ENCODE measurements around the gene MB.
"Not testable (repeated sequence)": the region's sequence is repeated elsewhere in the genome, so short reads cannot be mapped to it uniquely, and the experiment has no call there.

MB gene

DNA sequence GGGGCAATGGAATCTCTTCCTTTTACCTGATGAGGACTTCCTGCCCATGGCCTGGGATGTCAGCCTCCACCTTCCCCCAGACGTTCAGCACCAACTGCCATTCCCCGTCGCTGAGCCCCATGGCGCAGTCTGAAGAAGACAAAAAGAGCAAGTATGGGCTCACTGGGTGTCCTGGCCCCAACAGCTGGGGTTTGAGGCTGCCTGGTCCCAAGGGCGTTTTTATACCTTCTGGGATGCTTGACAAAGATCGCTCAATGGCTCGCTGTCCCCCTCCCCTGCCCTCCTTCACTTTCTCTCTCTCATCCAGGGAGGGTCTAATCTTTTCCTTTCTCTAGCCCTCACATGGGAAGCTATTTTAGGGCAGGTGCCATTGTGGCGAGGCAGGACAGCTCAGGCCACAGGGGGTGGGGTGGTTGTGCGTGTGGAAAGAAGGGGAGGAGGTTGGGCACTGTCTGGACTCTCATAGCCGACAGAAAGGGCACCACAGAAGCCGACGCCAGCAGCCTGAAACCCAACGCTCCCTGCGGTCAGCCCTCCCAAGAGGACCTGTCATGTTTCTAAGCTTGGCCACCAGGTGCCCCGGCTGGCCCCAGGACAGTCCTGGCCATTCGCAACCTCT lies at the start of gene MB:
Gene MB (minus strand): TSS at position 193 of the 619 bp plus-strand sequence. CDS start 72 bp downstream, at position 121.
- no peak for DNase-seq

DNA sequence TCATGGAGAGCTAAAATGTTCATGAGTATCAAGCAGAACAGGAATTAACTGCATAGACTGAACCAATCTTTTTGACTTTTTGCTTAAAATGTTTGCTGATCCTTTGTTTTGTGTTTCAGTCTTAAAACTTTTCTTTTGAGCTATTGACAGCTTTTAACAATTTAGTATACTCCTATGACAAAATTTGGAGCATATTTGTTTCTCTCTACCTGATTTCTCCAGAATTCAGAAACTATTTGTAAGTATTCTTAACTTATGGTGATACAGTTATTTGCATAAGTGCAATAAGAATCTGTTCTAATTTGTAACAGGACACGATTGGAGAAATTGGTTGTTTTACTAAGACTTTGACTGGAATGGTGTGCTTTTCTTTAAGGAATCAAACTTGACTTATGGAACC lies 49.6 kb upstream of the MB start:
- not testable (repeated sequence) for DNase-seq

DNA sequence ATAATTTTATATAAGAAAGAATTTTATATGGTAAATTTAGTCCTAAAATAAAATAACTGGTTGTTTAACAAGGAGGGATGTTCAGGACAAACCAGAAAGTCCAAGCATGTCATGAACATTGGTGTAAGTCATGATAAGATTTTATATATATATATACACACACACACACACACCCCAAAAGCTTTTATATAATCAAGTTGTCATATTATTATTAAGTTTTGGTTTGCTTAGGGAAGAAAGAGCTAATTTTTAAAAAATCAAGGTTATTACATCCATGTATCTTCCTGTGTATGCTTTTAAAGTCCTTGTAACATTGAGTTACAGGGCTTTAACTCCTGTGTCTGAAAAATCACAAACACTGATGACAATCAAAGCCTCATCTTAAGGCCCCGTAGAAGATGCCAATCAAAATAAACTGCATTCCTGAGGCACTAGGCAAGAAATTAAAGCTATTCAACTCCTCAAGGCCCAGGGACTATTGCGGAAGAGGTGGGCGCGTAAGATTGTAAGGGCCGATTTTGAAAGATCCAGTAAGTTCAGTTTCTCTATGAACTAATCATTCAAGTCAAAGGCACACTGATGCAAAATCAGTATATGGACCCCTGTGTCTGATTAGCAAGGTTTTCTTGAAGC lies 47.9 kb upstream of the MB start:
- DNase-seq = no peak

DNA sequence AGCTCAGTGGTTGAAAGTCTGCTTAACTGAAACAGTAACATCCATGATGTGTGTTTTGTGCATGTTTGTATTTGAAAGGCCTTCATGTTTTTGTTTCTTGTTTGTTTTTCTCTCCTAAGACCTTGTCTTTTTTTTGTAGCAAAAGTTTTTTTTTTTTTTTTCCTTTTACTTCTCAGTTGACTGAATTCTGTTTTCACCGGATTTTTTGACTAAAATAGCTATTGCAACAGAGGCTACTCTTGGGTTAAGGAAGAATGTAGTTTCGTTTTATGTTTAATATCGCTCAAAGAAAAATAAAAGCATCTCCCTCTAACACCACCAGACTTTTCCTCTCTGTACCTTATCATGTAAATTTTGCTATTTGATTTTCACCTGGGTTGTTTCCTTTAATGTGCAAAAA lies 46.2 kb upstream of the MB start:
- DNase-seq = no peak

DNA sequence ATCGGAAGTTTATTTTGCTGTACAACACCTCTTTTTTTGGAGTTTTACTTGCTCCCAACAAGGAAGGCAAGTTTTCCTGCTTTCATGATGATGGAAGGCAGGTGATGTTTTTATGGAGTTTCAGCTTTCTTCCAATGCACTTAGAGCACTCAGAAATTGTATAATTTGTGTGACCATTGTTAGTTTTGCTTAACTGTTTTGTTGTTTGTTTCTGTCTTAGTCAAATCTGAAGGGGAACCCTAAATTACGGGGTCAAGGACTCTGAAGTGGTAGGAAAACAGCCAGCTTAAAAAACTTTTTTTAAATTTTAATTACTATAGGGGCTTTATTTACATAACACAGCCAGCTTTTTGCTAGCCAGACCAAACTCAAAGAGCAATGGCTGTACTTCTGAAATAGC lies 45.8 kb upstream of the MB start:
- DNase-seq = no peak

DNA sequence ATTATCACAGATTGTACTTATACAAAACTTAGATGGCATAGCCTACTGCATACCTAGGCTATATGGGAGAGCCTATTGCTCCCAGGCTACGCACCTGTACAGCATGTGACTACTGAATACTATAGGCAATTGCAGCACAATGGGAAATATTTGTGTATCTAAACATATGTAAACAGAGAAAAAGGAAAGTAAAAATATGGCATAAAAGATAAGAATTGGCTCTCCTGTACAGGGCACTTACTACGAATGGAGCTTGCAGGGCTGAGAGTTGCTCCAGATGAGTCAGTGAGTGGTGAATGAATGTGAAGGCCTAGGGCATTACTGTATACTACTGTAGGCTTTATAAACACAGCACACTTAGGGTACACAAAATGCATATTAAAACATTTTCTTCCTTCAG lies 44.3 kb upstream of the MB start:
- no peak for DNase-seq

DNA sequence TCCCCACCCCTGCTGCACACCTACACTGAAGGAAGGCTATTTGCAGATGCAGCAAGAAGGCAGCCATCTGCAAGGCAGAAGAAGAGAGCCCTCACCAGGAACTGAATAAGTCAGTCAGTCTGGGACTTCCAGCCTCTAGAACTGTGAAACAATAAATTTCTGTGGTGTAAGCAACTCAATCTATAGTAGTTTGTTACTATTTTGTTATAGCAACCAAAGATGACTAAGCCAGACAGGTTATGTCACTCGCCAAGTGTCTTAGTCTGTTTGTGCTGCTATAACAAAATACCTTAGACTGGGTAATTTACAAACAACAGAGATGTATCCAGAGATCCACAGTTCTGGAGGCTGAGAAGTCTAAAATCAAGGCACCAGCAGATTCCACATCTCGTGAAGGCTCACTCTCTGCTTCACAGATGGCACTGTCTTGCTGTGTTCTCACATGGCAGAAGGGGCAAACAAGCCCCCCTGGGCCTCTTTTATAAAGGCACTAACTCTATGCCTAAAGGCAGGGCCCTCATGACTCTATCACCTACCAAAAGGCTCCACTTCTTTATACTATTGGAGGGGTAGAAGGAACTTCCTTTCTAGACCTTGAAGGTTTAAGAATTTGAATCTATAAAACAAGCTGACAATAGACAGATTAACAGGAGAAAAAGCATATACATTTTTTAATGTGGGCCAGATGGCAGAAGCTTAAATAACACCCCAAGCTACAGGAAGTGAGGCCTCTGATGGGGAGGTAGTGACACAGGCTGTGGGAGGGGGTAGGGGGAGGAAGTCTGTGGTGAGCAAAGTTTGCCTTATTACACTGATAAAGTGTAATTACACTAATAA lies 43.4 kb upstream of the MB start:
- no peak for DNase-seq

DNA sequence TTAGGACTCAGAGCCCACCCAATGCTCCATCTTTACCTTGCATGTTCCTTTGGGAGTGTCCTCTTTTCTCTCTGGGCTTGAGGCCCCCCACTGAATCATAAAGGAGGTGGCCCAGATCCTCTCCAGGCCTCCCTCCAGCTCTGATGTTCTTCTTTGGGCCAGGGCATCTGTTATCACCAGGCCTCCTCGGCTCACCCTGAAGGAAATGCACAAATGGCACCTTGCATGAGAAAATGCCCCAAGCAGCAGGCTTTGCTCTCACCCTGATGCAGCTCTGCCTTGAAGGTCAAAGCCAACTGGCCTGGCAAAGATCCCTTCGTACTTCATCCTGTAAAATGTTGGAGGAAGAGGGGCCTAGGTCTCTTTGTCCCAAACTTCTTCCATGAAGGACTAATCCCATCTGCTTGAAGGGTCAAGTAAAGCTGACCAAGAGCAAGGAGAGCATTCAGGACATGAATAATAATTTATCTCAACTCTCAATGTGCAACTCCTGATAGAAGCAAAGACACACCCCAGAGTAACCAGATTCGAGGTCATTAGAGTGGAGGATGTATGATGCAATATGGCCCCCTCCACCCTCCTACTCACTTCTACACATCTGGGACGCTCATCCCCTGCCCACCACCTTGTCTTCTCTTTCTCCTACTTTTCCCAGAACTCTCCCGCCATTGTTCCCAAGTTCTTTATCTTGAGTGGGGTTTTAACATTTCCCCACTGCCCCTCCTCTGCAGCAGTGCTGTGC lies 40.6 kb upstream of the MB start:
- DNase-seq = no peak

DNA sequence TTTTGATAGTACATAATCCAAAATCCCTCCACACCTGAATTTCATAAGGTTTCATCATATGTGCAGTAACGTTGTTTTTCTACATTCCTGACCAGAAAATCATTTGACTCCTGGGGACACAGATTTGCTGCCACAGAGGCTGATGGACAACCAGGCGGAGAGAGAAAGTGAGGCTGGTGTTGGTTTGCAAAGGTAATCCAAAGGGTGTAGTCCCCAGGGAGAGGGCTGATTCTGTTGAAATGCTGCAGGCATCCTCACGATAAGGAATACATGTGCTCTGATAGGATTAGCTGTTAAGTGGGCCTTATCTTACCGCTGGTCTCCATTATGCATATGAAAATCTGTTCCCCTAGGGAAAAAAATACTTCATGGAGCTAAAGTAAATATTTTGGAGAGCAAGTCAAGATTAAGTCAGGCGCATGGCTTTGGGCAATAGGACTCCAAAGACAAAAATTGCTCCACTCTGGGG lies 39.2 kb upstream of the MB start:
- DNase-seq = no peak

DNA sequence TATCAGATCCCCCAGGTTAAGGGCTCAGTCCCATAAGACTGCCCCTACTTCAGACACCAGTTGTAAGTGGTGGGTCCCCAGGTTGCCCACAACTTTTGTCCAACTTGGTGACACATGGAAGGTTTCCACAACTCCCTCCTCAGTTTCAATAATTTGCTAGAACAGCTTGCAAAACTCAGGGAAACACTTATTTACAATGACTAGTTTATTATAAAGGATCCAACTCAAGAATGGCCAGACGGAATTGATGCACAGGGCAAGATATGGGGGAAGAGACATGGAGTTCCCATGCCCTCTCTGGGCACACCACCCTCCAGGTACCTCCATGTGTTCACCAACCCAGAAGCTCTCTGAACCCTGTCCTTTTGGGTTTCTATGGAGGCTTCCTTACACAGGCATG lies 36.7 kb upstream of the MB start:
- no peak for DNase-seq

DNA sequence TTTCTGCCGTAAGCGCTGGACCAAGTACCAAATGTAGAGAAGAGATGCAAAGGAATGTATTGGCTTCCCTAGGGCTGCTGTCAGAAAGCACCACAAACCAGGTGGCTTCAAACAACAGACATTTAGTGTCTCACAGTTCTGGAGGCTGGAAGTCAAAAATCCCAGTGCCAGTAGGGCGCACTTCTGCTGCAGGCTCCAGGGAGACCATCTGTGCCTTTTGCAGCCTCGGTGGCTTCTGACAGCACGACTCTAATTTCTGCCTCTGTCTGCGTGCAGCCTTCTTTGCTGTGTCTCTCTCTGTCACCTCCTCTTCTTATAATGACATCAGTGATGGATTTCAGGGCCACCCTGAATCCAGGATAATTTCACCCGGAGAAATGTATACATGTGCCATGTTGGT lies 34.0 kb upstream of the MB start:
- no peak for DNase-seq

DNA sequence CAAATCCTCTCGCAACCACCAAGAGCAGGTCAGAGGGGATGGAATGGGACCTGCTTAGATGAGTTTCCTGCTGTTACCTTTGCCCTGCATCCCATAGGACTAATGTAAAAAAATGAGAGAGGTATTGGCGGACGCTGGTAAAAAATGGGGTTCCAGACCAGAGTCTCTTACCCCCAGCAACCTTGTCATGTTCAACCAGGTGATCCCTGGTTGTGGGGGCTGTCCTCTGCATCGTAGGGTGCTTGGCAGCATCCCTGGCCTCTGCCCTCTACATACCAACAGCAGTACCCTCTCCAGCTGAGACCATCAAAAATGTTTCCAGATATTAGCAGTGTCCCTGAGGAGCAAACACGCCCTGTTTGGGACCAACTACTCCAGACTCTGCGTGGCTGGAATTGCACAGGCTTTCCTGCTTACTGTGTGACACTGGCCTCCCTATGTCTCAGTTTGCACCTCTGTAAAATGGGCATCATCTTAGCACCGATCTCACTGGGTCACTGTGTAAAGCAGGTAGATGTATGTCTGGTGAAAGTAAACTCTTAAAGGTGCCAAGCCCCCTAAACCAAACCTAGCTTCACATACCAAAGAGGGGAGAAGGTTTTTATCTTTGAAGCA lies 32.6 kb upstream of the MB start:
- no peak for DNase-seq

DNA sequence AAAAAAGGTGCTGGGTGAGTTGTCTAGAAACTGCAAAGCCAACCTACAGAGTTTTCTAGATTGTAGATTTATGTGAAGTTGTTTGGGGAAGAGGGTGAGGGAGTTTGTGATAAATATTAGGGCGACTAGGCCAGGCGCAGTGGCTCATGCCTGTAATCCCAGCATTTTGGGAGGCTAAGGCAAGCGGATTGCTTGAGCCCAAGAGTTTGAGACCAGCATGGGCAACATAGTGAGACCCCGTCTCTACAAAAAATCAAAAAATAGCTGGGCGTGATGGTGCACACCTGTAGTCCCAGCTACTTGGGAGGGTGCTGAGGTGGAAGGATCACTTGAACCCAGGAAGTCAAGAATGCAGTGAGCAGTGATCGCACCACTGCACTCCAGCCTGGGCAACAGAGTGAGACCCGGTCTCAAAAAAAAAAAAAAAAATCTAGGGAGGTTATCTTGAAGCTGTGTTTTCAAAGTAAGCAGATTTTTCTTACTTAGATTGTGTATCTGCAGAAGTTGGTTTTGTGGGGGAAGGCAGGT lies 32.0 kb upstream of the MB start:
- no peak for DNase-seq

DNA sequence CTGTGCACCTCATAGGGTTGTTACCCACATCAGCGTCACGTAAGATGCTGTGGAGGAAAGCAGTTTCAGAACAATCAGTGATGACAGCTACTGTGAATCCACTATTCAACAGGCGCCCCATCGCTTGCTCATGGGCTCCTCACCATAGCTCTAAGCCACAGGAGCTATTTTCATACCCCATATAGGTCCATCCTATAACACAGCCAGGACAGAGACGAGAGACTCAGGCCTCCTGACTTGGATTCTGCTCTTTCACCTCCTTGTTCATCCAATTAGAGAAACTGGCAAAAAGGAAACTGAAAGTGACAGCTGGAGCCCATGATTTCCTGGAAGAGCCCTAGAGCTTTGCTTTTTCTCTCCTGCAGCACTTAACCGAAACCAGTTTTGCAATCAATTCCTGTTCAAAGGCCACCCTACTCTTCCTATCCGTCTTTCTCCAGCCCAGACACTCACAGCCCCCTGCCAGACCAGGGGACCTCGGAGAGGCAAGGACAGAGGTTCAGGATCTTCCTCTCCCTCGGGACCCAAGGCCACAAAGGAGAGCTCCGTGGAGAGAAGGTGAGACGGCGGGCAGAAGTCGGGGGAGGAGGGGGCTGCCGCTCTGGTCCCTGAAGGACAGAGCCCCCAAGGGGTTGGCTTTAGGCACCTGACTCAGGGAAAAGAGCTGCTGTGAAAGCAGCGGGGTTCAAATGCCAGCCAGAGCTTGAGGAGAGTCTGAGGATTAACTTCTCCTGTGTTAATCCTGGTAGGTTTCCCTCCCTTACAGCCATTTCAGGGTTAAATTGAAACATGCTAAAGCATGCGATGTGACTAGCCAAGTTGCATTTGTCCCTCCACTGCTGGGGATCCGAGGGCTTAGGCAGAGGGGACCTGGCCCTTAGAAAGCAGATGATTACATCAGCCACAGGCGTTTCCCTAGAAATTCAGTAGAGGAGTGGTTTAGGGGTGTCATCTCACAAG lies 31.2 kb upstream of the MB start, which contains the start of gene APOL6:
Gene APOL6 (plus strand): TSS at position 381 of the 960 bp plus-strand sequence. CDS start 7,980 bp downstream, outside the sequence.
- DNase-seq = no peak

DNA sequence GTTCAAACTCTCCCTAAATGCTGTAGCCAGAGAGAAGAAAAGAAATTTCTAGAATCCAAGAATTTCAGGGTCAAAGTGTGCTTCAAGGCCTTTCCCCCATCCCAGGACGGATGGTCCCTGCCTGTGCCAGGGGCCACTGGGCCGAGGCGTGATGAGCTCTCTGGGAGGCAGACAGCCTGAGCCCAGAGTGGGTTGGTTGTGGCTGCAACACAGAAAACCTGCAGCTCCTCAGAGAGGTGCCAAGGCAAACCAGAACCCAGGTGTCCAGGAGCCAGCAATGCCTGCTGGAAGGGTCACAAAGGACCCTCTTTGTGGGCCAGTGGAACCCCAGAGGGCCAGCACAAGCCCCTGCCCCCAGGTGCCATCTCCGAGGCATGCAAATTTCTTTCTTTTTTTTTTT lies 28.5 kb upstream of the MB start:
- DNase-seq = no peak

DNA sequence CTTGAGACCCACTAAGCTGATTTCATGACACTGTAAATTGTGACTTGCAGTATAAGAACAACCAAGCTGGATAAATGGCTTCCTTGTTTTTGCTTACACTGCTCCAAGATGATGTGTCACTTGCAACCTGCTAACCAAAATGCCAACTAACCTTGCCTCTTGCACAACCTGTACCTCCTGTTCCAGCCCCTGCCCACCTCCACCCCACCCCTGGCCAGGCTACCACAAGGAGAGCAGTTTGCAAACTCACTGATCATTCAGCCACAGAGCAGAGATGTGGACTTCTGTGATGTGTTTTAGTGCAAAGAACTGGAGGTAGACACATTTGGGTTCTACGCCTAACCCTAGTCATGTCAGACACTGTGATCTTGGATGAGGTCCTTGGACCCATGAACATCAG lies 26.9 kb upstream of the MB start:
- no peak for DNase-seq

DNA sequence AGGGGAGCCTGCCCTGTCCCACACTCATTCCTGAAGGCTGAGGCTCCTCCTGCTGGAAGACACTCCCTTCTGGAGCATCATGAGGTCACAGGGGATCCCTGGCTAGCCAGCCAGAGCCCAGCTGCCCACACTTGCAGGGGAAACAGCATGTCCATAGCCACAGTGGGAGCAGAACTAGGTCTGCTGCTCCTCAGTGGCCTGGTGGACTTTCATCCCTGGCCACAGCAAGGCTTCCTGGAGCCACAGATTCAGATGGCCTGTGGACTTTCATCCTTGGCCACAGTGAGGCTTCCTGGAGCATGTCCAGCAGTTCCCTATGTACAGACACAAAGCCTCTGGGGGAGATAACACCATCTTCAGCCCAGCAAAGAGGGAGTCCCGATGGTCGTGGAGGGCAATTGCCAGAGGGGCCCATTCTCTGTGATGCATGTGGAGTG lies 25.2 kb upstream of the MB start:
- no peak for DNase-seq

DNA sequence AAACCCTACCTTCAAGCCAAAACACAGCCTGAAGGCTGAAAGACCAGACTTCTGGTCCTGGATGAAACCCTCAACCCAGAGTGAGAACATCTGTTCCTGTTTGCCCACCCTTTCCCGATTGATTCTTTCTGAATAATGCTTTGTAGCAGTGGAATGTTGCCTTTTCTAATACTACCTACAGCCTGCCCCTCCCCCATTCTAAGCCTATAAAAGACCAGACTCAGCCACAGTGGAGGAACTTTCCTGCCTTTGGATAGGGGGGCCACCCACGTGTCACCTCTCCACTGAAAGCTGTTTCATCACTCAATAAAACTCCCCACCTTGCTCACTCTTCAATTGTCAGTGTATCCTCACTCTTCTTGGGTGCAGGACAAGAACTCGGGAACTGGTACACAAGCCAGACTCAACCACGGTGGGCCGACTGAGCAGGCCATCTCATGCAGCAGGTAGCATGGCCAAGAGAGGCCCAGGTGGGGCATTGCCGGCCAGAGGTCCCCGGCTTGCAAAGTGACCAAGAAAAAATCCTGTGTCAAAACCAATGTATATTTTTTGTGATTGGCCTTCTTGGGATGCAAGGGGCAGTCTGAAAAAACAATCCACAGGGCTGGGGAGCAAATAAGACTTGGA lies 24.5 kb upstream of the MB start:
- no peak for DNase-seq

DNA sequence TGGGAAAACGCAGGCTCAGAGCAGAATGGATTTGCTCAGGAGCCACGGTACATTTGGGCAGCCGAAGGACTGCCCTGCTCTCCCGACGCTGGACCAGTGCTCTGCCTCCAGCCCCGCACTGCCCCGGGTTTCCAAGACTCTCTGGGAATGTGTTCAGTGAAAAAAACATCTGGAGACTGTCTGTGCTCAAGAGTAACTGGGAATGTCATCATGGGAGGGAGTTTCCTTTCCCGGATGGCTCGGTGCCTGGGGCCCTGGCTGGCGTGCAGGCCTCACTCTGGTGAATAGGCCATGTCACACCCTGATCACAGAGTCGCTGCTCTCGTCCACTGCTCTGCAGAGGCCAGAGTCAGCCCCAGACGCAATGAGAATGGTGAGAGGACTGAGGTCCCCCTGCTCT lies 21.3 kb upstream of the MB start:
- no peak for DNase-seq

DNA sequence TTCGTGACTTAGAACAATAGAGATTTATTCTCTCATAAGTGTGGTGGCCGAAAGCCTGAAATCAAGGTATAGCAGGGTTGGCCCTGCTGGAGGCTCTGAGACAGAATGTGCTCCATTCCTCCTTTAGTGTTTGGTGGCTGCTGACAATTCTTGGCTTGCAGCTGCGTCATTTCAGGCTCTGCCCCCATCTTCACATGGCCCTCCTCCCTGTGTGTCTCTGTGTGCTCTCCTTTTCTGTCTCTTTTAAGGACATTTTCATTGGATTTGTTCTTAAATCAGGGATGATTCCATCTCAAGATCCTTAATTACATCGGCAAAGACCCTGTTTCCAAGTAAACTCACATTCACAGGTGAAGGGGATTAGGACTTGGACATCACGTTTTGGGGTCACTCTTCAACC lies 20.9 kb upstream of the MB start:
- no peak for DNase-seq

DNA sequence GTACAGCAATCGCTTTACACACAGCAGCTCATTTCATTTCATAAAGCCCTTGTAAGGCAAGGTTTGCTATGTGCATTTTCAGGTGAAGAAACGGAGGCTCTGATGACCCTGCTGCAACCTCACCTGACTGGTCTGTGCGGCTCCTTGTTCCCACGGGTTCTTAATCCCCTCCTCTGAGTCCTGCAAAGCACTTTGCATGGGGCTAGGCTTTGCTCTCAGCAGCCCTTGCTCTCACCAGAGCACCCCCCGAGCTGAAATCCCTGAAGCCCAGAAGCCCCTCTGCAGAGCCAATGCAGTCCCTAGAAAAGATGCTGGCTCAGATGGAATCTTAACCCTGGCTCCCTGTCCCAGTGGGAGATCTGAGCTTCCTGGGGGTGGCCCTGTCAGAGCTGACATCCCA lies 20.1 kb upstream of the MB start:
- DNase-seq = no peak

Measured in NCI-H1436 treated with DMSO at 0.1 percent for 48 hours (cell line).